ENCODE data around the gene NEDD4L. TPM values are rescaled to one million over a fixed set of nuclear protein-coding genes. Genes with fewer than 3 reads are reported as not detected.

Gene NEDD4L
- total and polyA plus RNA-seq, 4 donors: 10.2 to 20.3 (median 13.2) TPM

- no peak overlapping the region for H3K9ac ChIP-seq (ENCODE audit: low read depth in 1 of 2, low read length in 2 of 2)
- peak; percentile 22 for TF ChIP-seq MAX (IDR thresholded peaks at IDR 0.05)
- peak; percentile 24 for TF ChIP-seq YY1 (IDR thresholded peaks at IDR 0.05)
- peak in 1 of 2 donors; percentile 26 for TF ChIP-seq RAD21 (IDR thresholded peaks at IDR 0.05)
- no peak for TF ChIP-seq REST (IDR thresholded peaks at IDR 0.05)
- peak; percentile 51 for TF ChIP-seq FOXA2 (IDR thresholded peaks at IDR 0.05)
- TF ChIP-seq ZBTB33 (IDR thresholded peaks at IDR 0.05): peak; percentile 50
- TF ChIP-seq ATF3 (IDR thresholded peaks at IDR 0.05): peak; percentile 25
- peak; percentile 67 to 85 for TF ChIP-seq HNF4A (conservative IDR thresholded peaks at IDR 0.05)
- peak; percentile 81 to 96 for TF ChIP-seq RXRA (IDR thresholded peaks at IDR 0.05)
- no peak for TF ChIP-seq NR2F2 (IDR thresholded peaks at IDR 0.05)
- TF ChIP-seq CTCF (IDR thresholded peaks at IDR 0.05; ENCODE audit: low read depth, low read length, missing input control): no peak
- no peak for TF ChIP-seq EGR1 (IDR thresholded peaks at IDR 0.05; ENCODE audit: low read depth in 2 of 2)
- peak; percentile 84 for TF ChIP-seq SP1 (IDR thresholded peaks at IDR 0.05)
- no peak for TF ChIP-seq HNF4G (IDR thresholded peaks at IDR 0.05)
- no peak for TF ChIP-seq FOXA1 (IDR thresholded peaks at IDR 0.05)
- no peak for TF ChIP-seq GABPA (IDR thresholded peaks at IDR 0.05 in 1 of 2, conservative IDR thresholded peaks at IDR 0.05 in 1 of 2)
- no peak for TF ChIP-seq TAF1 (conservative IDR thresholded peaks at IDR 0.05)
- TF ChIP-seq JUND (IDR thresholded peaks at IDR 0.05): peak; percentile 42 to 87
- peak overlapping the region; percentile 43 to 45 for H3K27ac ChIP-seq (ENCODE audit: low read depth in 1 of 2, low read length in 2 of 2)
- H3K9me3 ChIP-seq (ENCODE audit: control insufficient read depth in 4 of 4, low read length in 3 of 4): no peaks in the 10 kb centered on the region
- no peaks in the 10 kb centered on the region for H3K27me3 ChIP-seq (ENCODE audit: control insufficient read depth in 4 of 4, insufficient read depth in 4 of 4, low read length in 3 of 4)
- no peak overlapping the region for H3K4me3 ChIP-seq (ENCODE audit: low read depth in 1 of 3, low read length in 3 of 3)
- DNase-seq (ENCODE audit: low spot score): no peak
- WGBS: 37% methylated on average over 4 of the region's 4 CpGs
- H3K4me1 ChIP-seq (ENCODE audit: control insufficient read depth in 4 of 4, insufficient read depth in 4 of 4, low read length in 3 of 4): peaks cover 11 to 41% (median 39%) of the 10 kb centered on the region in 4 donors
- no peaks in the 10 kb centered on the region for H3K36me3 ChIP-seq (ENCODE audit: control insufficient read depth in 4 of 4, insufficient read depth in 3 of 4, low read depth in 1 of 4, low read length in 3 of 4)
Measured at GRCh38 chr18:58285449-58286130, 241.6 kb downstream of the NEDD4L start.

Data from liver (tissue), 9 donors.